GF-D8 (cell line): ENCODE results near the gene KRTAP2-3.

Source experiments
- DNase-seq: peaks from one replicate; lab custom pipeline; 2025; lab: John Stamatoyannopoulos, UW

The KRTAP2-3 gene

DNA sequence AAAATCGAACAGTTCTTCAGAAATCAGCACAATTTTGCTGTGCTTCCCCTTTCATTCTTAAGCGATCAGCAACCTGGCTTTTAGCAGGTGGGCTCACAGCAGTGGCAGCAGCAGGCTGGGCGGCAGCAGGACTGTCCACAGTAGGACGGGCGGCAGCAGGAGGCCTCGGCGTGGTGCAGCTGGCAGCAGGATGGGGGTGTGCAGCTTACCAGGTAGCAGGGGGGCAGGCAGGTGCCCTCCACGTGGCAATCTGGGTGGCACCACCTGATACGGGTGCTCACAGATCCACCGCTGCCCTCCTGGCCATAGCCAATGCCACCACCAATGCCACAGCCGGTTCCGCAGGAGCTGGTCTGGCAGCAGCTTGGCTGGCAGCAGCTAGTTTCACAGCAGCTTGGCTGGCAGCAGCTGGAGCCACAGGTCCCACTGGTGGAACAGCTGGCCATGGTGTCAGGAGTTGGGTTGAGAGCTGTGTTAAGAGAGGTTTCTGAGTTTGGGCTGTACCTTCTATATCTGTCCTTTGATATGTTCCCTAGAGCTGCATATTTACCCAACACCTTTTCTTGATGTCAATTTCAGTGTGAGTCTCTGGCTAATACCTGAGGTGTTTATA is 30.2 kb downstream of the KRTAP2-3 start, which contains the start of gene KRTAP1-4:
Gene KRTAP1-4 (minus strand): TSS at position 563 of the 613 bp plus-strand sequence. CDS start 117 bp downstream, at position 446.
- DNase-seq = no peak

DNA sequence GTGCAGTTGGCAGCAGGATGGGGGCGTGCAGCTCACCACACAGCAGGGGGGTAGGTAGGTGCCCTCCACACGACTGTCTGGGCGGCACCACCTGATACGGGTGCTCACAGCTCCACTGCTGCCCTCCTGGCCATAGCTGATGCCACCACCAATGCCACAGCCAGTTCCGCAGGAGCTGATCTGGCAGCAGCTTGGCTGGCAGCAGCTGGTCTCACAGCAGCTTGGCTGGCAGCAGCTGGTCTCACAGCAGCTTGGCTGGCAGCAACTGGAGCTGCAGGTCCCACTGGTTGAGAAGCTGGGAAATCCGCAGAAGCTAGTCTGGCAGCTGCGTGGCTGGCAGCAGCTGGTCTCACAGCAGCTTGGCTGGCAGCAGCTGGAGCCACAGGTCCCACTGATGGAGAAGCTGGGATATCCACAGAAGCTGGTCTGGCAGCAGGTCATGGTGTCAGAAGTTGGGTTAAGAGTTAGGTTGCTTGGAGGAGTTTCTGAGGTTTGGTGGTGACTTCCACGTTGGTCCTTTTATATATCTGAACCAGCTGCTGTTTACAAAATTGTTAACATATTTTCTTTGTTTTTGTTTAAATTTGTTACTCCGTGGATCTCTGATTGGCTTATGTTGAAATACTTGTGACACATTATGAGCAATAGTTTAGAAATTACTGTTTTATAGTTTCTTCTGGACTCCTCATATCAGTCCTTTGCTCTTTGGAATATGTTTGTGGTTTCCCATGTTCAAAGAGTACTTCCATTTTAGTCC is 33.0 kb downstream of the KRTAP2-3 start, which contains the start of gene KRTAP1-5:
Gene KRTAP1-5 (minus strand): TSS at position 494 of the 757 bp plus-strand sequence. CDS start 53 bp downstream, at position 441.
- no peak for DNase-seq

DNA sequence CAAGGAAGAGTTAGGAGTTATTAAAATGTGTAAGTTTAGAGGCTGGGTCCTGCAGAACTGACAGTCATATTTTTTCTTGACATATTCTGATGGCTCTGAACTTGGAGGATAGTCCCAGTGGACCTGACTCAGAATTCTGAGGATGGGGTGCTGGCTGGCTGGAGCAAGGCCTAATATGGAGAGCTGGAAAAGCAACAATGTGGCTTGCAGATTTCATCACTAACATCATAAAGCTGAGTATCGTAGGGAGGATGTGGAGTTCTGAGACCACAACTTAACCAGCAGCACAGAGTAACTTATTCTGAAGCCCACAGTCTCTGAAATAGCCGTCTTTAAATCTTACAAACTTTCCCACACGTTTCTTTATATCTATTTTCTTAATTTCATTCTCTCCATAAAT is 35.2 kb downstream of the KRTAP2-3 start:
- DNase-seq = no peak

DNA sequence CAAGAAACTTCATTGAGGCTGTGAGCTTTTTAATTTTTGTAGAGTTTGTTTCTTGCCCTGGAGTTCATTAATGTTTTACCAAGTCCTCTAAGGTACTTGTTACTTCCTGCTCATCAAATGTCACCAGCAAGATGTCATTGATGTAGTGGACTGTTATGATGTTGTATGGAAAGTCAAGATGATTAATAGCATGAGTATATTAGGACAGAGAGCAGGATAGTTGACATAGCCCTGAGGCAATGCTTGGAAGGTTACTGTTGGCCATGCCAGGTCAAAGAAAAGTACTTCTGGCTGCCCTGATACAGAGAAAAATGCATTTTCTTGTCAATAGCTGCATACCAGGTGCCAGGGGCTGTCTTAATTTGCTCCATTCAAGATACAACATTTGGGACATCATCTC is 39.6 kb downstream of the KRTAP2-3 start:
- DNase-seq = no peak

DNA sequence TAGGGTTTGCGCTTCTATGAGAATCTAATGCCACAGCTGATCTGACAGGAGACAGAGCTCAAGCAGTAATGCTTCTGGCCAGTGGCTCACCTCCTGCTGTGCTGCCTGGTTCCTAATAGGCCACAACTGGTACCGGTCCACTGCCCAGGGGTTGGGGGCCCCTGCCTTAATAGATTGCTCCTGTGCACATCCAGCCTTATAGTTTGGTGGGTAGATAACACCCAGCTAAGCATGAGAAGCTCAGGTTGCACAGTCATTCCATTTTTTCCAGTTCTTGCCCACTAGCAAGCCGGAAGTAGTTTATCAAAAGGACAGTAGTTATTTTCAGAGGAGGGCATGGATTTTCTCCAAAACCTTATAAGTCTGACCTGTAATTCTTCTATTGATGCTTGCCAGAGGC is 40.5 kb downstream of the KRTAP2-3 start:
- no peak for DNase-seq

DNA sequence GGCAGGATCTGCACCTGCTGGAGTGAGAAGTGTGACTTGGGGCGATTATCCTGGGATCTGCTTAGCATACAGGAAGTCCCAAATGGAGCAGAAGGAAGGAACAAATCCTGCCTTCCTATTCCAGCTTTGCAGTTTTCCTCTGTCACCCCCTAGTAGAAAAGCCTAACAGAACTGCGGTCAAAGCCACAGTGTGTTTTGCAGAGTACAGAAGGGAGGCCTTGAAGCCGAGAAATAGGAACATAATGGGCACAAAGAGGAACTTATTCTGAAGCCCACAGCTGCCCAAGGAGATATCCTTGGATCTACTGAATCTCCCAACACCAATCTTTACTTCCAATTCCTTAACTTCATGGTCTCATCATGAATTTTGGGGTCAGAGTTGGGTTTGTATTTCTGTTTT is 41.4 kb downstream of the KRTAP2-3 start:
- no peak for DNase-seq

DNA sequence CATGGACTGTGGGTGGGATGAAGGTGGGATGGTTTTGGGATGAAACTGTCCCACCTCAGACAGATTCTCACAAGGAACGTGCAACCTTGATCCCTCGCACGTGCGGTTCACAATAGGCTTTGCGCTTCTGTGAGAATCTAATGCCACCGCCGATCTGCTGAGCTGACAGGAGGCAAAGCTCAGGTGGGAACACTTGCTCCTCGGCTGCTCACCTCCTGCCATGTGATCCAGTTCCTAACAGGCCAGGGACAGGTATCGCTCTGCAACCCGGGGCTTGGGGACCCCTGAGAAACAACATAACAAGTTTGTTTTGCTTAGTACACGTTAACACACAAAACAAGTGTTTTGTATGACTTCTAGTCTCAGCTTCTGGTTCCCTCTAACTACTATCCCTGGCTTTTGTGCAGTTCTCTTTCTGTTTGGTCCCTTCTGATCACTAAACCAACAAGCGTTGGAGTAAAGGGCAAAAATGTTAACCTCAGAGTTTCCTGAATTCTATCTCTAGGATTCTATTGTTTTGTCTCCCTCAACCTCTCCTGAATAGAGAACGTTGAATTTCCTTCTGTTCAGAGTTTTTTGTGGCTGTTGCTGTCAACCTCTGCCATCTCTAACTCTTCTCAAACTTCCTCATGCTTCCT is 43.2 kb downstream of the KRTAP2-3 start:
- no peak for DNase-seq

DNA sequence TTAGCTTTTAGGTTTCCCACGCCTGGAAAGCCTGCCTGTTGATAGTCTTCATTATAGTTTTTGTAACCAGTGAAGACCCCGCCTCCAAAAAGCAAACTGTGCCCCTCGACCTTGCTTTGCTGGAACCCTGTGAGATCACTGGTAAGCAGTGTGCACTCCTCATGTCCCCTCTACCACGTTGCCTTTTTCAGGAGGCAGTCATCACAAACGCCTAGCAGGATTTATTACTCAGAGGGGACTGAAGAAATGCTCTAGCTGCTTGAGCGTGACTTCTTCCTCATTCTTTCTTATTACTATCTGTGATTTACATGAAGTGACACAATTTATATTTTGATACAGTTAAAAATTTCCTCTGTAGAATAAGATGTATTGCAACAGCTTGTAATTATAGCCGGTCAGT is 44.5 kb downstream of the KRTAP2-3 start:
- no peak for DNase-seq

DNA sequence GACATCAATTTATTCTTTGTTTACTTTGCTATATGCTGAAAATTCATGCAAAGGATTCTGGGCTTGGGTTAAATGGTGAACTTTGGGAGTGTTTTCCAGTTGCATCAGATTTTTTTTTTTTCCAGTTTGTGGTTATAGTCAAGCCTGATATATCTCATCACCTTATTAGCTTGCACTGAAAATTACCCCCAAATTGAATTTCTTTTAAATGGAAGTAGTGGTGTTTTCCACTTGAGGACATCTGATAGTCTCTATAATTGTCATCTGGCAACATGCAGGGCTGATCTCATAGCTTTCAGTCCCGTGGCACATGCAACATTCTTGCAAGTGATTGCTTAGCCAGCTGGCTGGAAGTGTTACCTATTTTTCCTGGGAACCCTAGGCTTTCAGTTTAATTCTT is 46.3 kb downstream of the KRTAP2-3 start:
- DNase-seq = no peak

DNA sequence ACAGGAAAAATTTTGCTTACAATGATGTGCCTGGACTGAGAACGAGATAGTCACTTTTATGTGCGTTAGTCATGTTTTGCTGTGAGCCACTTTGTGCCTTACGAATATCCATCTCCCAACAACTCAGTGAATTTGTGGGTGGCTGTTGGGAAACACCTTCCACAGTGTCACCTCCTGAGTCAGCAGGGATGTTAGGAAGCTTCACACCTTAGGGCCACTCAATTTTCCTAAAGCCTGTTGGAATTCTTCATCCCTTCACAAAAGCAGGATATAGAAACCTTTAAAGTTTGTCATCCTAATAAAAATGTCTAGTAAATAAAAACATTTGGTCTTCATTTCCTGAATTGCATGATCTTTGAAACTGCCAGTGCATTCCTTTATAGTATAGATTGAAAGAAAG is 46.7 kb downstream of the KRTAP2-3 start:
- DNase-seq = no peak

DNA sequence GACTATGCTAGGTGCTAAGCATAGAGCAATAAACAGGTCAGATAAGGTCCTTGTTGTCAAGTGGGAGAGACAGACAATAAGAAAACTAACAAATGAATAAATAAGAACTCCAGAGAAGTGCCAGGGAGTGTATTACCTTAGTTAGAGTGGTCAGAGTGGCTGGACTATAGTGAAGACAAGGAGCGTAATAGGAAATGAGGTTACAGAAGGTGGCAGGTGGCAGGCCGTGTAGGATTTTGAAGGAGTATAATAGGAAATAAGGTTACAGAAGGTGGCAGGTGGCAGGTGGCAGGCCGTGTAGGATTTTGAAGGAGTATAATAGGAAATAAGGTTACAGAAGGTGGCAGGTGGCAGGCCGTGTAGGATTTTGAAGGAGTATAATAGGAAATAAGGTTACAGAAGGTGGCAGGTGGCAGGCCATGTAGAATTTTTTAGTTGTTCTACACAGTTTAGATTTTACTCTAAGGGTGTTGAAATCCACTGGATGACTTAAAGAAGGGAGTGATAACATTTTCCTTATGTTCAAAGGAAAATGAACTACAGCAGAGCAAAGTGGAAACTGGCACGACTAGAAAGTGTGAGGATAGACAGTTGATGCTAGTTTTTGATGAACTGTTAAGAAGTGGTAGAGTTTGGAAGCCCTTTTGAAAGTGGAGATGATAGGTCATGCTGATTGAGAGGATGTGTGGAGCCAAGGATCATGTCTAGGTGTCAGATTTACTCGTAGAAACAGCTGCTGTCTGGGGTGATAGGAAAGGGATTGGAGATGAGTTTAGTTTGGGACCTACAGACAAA is 47.4 kb downstream of the KRTAP2-3 start:
- DNase-seq = no peak

DNA sequence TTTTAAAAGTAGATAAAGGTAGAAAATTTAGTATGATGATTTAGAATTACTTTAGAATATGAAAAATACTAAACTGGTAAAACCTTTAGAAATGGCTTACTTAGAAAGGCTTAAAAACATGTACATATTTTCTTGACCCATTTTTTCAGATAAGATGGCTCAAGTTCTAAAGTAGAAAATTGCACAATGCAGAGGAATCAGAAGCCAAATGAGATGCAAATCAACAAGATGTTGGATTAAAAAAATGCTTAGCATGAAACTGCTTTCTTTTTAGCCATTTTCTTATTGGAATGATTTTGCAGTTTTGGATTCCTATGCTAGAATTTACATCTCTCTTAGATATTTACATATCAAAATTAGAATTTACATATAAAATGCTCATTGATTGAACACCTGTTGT is 49.5 kb downstream of the KRTAP2-3 start:
- DNase-seq = no peak

DNA sequence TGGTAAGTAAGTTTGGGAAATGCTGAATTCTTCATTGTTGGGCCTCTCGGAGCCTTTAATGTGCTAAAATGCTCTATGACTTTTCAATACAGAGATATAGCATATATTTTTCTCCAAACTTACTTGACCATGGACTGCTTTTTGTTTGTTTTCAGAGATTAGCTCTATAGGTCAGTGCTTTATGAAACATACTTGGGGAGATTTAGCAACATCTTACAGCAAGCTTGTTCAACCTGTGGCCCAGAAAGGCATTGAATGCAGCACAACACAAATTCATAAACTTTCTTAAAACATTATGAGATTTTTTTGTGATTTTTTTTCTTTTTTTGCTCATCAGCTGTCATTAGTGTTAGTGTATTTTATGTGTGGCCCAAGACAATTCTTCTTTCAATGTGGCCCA is 50.0 kb downstream of the KRTAP2-3 start:
- DNase-seq = no peak

DNA sequence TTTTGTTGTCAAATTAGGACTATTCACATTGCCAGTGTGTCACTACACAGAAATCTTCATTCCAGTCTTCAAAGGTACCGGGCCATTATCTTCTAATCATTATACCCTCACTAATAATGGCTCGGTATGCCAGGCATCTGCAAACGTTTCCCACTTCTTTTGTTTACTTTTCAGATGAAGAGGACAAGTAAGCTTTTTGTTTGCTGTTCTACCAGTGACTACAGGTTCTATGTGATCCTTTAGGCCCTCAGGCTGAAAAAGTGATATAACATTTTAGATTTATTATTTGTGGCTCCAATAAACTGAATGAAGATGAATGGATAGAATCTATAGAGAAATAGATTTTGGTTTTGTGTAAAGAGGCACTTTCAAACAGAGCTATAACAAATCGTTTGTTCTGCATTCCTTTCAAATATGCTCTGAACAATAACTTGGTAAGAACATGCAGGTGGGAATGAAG is 50.6 kb downstream of the KRTAP2-3 start:
- DNase-seq = no peak
